C4-2B (cell line): Measurements from ENCODE around the gene ST8SIA6.

Source experiments
- CTCF ChIP-seq: fragments of 450-650 bp; conservative IDR thresholded peaks from 2 replicates; pipeline ENCODE4 v1.5.1; 2017; ENCODE audit warnings: mild to moderate bottlenecking
- ZFX ChIP-seq: fragments of 450-650 bp; IDR thresholded peaks from 2 replicates; pipeline ENCODE4 v1.6.1; 2017

- TF ChIP-seq CTCF = no peak
- TF ChIP-seq ZFX = no peak
Measured at GRCh38 chr10:17380888-17381287, 73.5 kb downstream of the ST8SIA6 start.
